WTC11 (cell line): ENCODE data around the gene ANP32B. TPM values are rescaled to one million over a fixed set of nuclear protein-coding genes. Genes with fewer than 3 reads are reported as not detected.

Source experiments
- ATAC-seq: fragments of 200-7000 bp; cut with Tn5 transposase; 2 replicates; pipeline ENCODE4 v1.10.0; 2021; ENCODE audit warnings: mild to moderate bottlenecking, moderate library complexity
- CTCF ChIA-PET: fragments of 300-600 bp; sonication (Branson Sonifier 250); formaldehyde crosslinking; loops from one replicate; lab custom pipeline; 2021; ENCODE audit warnings: antibody characterized with exemption; lab: Charles Lee
- POLR2A ChIA-PET: fragments of 350-600 bp; sonication (Branson Sonifier 250); formaldehyde crosslinking; loops from one replicate; lab custom pipeline; 2021; ENCODE audit warnings: antibody characterized with exemption; lab: Charles Lee
- DNase-seq: peaks from one replicate; pipeline ENCODE4 v3.0.0; 2021; ENCODE audit warnings: low spot score
- H3K27ac Mint-ChIP-seq: 2 replicates; pipeline ENCODE4 v1.8.0; 2021; ENCODE audit warnings: mixed read lengths
- H3K27me3 Mint-ChIP-seq: 2 replicates; pipeline ENCODE4 v1.8.0; 2021; ENCODE audit warnings: low read depth, mild to moderate bottlenecking, moderate library complexity, mixed read lengths
- H3K36me3 Mint-ChIP-seq: 2 replicates; pipeline ENCODE4 v1.8.0; 2021; ENCODE audit warnings: mixed read lengths
- H3K4me1 Mint-ChIP-seq: 2 replicates; pipeline ENCODE4 v1.8.0; 2022; ENCODE audit warnings: mixed read lengths
- H3K4me3 Mint-ChIP-seq: 2 replicates; pipeline ENCODE4 v1.8.0; 2021; ENCODE audit warnings: mild to moderate bottlenecking, moderate library complexity, mixed read lengths
- H3K9me3 Mint-ChIP-seq: 2 replicates; pipeline ENCODE4 v1.8.0; 2021; ENCODE audit warnings: mixed read lengths
- CREM ChIP-seq: sonication (generic); formaldehyde crosslinking; IDR thresholded peaks from 2 replicates; pipeline ENCODE4 v1.8.1; 2022; ENCODE audit warnings: mild to moderate bottlenecking, missing genetic modification reagents, moderate library complexity
- FOXK1 ChIP-seq: sonication (generic); formaldehyde crosslinking; IDR thresholded peaks from 2 replicates; pipeline ENCODE4 v1.8.0; 2022; ENCODE audit warnings: mild to moderate bottlenecking, moderate library complexity, missing genetic modification reagents
- GTF2I ChIP-seq: fragments of 250-450 bp; sonication (Bioruptor Pico); conservative IDR thresholded peaks from 2 replicates; pipeline ENCODE4 v1.4.0; 2021; ENCODE audit warnings: mild to moderate bottlenecking
- JAZF1 ChIP-seq: fragments of 250-450 bp; sonication (Bioruptor Pico); IDR thresholded peaks from 2 replicates; pipeline ENCODE4 v1.9.0; 2021; ENCODE audit warnings: moderate library complexity, mild to moderate bottlenecking, inconsistent platforms
- MYBL2 ChIP-seq: sonication (generic); formaldehyde crosslinking; IDR thresholded peaks from 2 replicates; pipeline ENCODE4 v1.8.1; 2023; ENCODE audit warnings: mild to moderate bottlenecking, moderate library complexity, missing genetic modification reagents
- NFE2L1 ChIP-seq: sonication (generic); formaldehyde crosslinking; IDR thresholded peaks from 2 replicates; pipeline ENCODE4 v1.8.1; 2023; ENCODE audit warnings: missing genetic modification reagents
- ZNF232 ChIP-seq: sonication (generic); formaldehyde crosslinking; IDR thresholded peaks from 2 replicates; pipeline ENCODE4 v1.8.0; 2022; ENCODE audit warnings: mild to moderate bottlenecking, missing genetic modification reagents
- total RNA-seq: library from RNA; stranded (reverse); gene quantifications from 3 replicates; pipeline ENCODE4 v1.2.3, GENCODE V29; 2021
- TF ChIP-seq, protein P1 (sequence below): fragments of 250-450 bp; sonication (Bioruptor Pico); IDR thresholded peaks from 2 replicates; pipeline ENCODE4 v1.9.0; 2021; ENCODE audit warnings: mild to moderate bottlenecking, borderline replicate concordance
- TF ChIP-seq, protein P2 (sequence below): sonication (generic); formaldehyde crosslinking; IDR thresholded peaks from 2 replicates; pipeline ENCODE4 v1.8.0; 2023; ENCODE audit warnings: missing genetic modification reagents
- TF ChIP-seq, protein P3 (sequence below): sonication (generic); formaldehyde crosslinking; conservative IDR thresholded peaks from 2 replicates; pipeline ENCODE4 v1.8.1; 2023; ENCODE audit warnings: mild to moderate bottlenecking, low read depth, missing genetic modification reagents, moderate library complexity
- TF ChIP-seq, protein P4 (sequence below): sonication (generic); formaldehyde crosslinking; IDR thresholded peaks from 2 replicates; pipeline ENCODE4 v1.8.1; 2022; ENCODE audit warnings: mild to moderate bottlenecking, missing genetic modification reagents, moderate library complexity, borderline replicate concordance
- TF ChIP-seq, protein P5 (sequence below): sonication (generic); formaldehyde crosslinking; IDR thresholded peaks from 2 replicates; pipeline ENCODE4 v1.8.1; 2022; ENCODE audit warnings: missing genetic modification reagents, borderline replicate concordance
- TF ChIP-seq, protein P6 (sequence below): sonication (generic); formaldehyde crosslinking; IDR thresholded peaks from 2 replicates; pipeline ENCODE4 v1.8.1; 2022; ENCODE audit warnings: low read depth, mild to moderate bottlenecking, moderate library complexity, missing genetic modification reagents, borderline replicate concordance
- TF ChIP-seq, protein P7 (sequence below): sonication (generic); formaldehyde crosslinking; IDR thresholded peaks from 2 replicates; pipeline ENCODE4 v1.8.1; 2023; ENCODE audit warnings: mild to moderate bottlenecking, missing genetic modification reagents, moderate library complexity
- TF ChIP-seq, protein P8 (sequence below): sonication (generic); formaldehyde crosslinking; IDR thresholded peaks from 2 replicates; pipeline ENCODE4 v1.8.1; 2023; ENCODE audit warnings: mild to moderate bottlenecking, missing genetic modification reagents, moderate library complexity

The ANP32B gene
- total RNA-seq, 1 experiment from 2014 or later: 150 TPM

DNA sequence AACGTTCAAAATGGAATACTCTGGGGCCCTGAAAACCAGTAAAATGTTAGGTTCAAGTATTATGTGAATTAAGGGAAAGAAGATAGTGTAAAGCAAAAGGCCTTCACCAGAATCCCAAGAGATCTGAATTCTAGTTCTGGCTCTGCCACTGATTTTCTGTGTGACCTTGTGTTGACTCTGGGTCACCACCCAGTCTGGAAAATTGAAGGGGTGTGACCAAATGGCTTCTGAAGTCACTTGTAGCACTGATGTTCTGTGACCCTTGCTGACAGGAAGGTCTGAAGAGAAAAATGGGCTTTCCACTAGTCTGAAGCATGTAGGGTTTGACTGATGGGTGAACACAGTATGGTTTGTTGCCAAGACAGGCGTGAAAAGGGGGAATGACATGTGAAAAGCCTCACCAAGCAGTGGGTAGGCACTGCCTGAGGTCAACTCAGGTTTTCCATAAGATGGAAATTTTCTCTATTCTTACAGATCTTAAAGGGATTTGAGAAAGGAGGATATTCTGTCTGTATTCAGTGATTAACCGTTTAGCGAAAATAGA lies 33.1 kb downstream of the ANP32B start (continued):
- TF ChIP-seq, protein P1, sequence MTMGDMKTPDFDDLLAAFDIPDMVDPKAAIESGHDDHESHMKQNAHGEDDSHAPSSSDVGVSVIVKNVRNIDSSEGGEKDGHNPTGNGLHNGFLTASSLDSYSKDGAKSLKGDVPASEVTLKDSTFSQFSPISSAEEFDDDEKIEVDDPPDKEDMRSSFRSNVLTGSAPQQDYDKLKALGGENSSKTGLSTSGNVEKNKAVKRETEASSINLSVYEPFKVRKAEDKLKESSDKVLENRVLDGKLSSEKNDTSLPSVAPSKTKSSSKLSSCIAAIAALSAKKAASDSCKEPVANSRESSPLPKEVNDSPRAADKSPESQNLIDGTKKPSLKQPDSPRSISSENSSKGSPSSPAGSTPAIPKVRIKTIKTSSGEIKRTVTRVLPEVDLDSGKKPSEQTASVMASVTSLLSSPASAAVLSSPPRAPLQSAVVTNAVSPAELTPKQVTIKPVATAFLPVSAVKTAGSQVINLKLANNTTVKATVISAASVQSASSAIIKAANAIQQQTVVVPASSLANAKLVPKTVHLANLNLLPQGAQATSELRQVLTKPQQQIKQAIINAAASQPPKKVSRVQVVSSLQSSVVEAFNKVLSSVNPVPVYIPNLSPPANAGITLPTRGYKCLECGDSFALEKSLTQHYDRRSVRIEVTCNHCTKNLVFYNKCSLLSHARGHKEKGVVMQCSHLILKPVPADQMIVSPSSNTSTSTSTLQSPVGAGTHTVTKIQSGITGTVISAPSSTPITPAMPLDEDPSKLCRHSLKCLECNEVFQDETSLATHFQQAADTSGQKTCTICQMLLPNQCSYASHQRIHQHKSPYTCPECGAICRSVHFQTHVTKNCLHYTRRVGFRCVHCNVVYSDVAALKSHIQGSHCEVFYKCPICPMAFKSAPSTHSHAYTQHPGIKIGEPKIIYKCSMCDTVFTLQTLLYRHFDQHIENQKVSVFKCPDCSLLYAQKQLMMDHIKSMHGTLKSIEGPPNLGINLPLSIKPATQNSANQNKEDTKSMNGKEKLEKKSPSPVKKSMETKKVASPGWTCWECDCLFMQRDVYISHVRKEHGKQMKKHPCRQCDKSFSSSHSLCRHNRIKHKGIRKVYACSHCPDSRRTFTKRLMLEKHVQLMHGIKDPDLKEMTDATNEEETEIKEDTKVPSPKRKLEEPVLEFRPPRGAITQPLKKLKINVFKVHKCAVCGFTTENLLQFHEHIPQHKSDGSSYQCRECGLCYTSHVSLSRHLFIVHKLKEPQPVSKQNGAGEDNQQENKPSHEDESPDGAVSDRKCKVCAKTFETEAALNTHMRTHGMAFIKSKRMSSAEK: no peak

DNA sequence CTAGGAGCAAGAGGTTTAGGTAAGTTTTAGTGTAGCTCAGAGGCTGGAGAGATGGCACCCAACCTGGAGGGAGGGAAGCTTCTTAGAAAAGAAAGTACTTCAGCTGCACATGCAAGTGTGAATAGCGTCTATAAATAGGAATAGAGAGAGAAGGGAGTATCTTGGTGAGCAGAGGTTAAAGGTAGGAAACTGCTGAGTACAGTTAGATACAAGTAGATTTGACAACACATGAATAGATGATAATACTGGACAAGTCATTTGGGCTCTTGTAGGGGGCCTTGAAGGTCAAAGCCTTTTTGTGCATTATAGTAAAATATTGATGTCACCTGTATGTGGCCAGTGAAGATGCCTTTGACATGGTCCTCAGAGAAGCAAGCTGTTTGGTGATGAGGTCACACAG lies 34.2 kb downstream of the ANP32B start:
- Mint-ChIP-seq H3K4me3 (no peak overlapping the region), H3K27ac (no peak overlapping the region), H3K9me3 (no peaks in the 10 kb centered on the region), H3K36me3 (peaks cover 54% of the 10 kb centered on the region), H3K27me3 (no peaks in the 10 kb centered on the region), H3K4me1 (no peaks in the 10 kb centered on the region)
- POLR2A ChIA-PET: no interaction called here
- CTCF ChIA-PET: interaction anchor here (0.6 to 1.5 kb wide), 2 partner anchors 17 to 123 kb away, joined by 3 to 5 read pairs; no protein-coding TSS in a partner anchor
- ATAC-seq (no peak), DNase-seq (no peak)
- TF ChIP-seq, protein P1: no peak
- no peak for TF ChIP-seq FOXK1 (CRISPR knock-in tag)
- TF ChIP-seq, protein P2, sequence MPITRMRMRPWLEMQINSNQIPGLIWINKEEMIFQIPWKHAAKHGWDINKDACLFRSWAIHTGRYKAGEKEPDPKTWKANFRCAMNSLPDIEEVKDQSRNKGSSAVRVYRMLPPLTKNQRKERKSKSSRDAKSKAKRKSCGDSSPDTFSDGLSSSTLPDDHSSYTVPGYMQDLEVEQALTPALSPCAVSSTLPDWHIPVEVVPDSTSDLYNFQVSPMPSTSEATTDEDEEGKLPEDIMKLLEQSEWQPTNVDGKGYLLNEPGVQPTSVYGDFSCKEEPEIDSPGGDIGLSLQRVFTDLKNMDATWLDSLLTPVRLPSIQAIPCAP (CRISPR knock-in tag): no peak
- no peak for TF ChIP-seq GTF2I (CRISPR knock-in tag)
- TF ChIP-seq, protein P3, sequence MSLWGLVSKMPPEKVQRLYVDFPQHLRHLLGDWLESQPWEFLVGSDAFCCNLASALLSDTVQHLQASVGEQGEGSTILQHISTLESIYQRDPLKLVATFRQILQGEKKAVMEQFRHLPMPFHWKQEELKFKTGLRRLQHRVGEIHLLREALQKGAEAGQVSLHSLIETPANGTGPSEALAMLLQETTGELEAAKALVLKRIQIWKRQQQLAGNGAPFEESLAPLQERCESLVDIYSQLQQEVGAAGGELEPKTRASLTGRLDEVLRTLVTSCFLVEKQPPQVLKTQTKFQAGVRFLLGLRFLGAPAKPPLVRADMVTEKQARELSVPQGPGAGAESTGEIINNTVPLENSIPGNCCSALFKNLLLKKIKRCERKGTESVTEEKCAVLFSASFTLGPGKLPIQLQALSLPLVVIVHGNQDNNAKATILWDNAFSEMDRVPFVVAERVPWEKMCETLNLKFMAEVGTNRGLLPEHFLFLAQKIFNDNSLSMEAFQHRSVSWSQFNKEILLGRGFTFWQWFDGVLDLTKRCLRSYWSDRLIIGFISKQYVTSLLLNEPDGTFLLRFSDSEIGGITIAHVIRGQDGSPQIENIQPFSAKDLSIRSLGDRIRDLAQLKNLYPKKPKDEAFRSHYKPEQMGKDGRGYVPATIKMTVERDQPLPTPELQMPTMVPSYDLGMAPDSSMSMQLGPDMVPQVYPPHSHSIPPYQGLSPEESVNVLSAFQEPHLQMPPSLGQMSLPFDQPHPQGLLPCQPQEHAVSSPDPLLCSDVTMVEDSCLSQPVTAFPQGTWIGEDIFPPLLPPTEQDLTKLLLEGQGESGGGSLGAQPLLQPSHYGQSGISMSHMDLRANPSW: no peak
- TF ChIP-seq, protein P4, sequence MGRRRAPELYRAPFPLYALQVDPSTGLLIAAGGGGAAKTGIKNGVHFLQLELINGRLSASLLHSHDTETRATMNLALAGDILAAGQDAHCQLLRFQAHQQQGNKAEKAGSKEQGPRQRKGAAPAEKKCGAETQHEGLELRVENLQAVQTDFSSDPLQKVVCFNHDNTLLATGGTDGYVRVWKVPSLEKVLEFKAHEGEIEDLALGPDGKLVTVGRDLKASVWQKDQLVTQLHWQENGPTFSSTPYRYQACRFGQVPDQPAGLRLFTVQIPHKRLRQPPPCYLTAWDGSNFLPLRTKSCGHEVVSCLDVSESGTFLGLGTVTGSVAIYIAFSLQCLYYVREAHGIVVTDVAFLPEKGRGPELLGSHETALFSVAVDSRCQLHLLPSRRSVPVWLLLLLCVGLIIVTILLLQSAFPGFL (CRISPR knock-in tag): no peak
- no peak for TF ChIP-seq CREM (CRISPR knock-in tag)
- no peak for TF ChIP-seq ZNF232
- TF ChIP-seq, protein P5, sequence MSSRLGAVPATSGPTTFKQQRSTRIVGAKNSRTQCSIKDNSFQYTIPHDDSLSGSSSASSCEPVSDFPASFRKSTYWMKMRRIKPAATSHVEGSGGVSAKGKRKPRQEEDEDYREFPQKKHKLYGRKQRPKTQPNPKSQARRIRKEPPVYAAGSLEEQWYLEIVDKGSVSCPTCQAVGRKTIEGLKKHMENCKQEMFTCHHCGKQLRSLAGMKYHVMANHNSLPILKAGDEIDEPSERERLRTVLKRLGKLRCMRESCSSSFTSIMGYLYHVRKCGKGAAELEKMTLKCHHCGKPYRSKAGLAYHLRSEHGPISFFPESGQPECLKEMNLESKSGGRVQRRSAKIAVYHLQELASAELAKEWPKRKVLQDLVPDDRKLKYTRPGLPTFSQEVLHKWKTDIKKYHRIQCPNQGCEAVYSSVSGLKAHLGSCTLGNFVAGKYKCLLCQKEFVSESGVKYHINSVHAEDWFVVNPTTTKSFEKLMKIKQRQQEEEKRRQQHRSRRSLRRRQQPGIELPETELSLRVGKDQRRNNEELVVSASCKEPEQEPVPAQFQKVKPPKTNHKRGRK: no peak
- TF ChIP-seq NFE2L1 (CRISPR knock-in tag): no peak
- TF ChIP-seq JAZF1 (CRISPR knock-in tag): no peak
- TF ChIP-seq, protein P6, sequence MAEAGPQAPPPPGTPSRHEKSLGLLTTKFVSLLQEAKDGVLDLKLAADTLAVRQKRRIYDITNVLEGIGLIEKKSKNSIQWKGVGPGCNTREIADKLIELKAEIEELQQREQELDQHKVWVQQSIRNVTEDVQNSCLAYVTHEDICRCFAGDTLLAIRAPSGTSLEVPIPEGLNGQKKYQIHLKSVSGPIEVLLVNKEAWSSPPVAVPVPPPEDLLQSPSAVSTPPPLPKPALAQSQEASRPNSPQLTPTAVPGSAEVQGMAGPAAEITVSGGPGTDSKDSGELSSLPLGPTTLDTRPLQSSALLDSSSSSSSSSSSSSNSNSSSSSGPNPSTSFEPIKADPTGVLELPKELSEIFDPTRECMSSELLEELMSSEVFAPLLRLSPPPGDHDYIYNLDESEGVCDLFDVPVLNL (CRISPR knock-in tag): no peak
- no peak for TF ChIP-seq MYBL2 (CRISPR knock-in tag)
- TF ChIP-seq, protein P7, sequence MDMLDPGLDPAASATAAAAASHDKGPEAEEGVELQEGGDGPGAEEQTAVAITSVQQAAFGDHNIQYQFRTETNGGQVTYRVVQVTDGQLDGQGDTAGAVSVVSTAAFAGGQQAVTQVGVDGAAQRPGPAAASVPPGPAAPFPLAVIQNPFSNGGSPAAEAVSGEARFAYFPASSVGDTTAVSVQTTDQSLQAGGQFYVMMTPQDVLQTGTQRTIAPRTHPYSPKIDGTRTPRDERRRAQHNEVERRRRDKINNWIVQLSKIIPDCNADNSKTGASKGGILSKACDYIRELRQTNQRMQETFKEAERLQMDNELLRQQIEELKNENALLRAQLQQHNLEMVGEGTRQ (CRISPR knock-in tag): no peak
- TF ChIP-seq, protein P8, sequence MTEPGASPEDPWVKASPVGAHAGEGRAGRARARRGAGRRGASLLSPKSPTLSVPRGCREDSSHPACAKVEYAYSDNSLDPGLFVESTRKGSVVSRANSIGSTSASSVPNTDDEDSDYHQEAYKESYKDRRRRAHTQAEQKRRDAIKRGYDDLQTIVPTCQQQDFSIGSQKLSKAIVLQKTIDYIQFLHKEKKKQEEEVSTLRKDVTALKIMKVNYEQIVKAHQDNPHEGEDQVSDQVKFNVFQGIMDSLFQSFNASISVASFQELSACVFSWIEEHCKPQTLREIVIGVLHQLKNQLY (CRISPR knock-in tag): no peak
